SKM-1 (cell line): ENCODE results near the gene RAP1GDS1.
"Not testable (repeated sequence)": the region's sequence is repeated elsewhere in the genome, so short reads cannot be mapped to it uniquely, and the experiment has no call there.

ENCODE experiments used
- DNase-seq: peaks from one replicate; lab custom pipeline; 2025; ENCODE audit not compliant: unreplicated experiment; lab: John Stamatoyannopoulos, UW

Gene RAP1GDS1

GRCh38 chr4:98343626-98344025, 82.4 kb downstream of the RAP1GDS1 start:
- DNase-seq: no peak

GRCh38 chr4:98345838-98346237, 84.7 kb downstream of the RAP1GDS1 start:
- no peak for DNase-seq

GRCh38 chr4:98352396-98352795, 91.2 kb downstream of the RAP1GDS1 start:
- DNase-seq: no peak

- DNase-seq: no peak
Observed at GRCh38 chr4:98352940-98353339, 91.8 kb downstream of the RAP1GDS1 start.

GRCh38 chr4:98358630-98359248, 97.6 kb downstream of the RAP1GDS1 start:
- DNase-seq: no peak

- DNase-seq: no peak
Observed at GRCh38 chr4:98359646-98360045, 98.5 kb downstream of the RAP1GDS1 start.

GRCh38 chr4:98363431-98363830, 102.2 kb downstream of the RAP1GDS1 start:
- no peak for DNase-seq

- not testable (repeated sequence) for DNase-seq
Observed at GRCh38 chr4:98366275-98366674, 105.1 kb downstream of the RAP1GDS1 start.

GRCh38 chr4:98368000-98368399, 106.8 kb downstream of the RAP1GDS1 start:
- DNase-seq: not testable (repeated sequence)

- no peak for DNase-seq
Observed at GRCh38 chr4:98369322-98369721, 108.1 kb downstream of the RAP1GDS1 start.

GRCh38 chr4:98374643-98375042, 113.5 kb downstream of the RAP1GDS1 start:
- no peak for DNase-seq

GRCh38 chr4:98377559-98377958, 116.4 kb downstream of the RAP1GDS1 start:
- no peak for DNase-seq

GRCh38 chr4:98381306-98381705, 120.1 kb downstream of the RAP1GDS1 start:
- DNase-seq: no peak

- no peak for DNase-seq
Observed at GRCh38 chr4:98383431-98384106, 122.4 kb downstream of the RAP1GDS1 start.

- DNase-seq: no peak
Observed at GRCh38 chr4:98385831-98386230, 124.6 kb downstream of the RAP1GDS1 start.

- no peak for DNase-seq
Observed at GRCh38 chr4:98387345-98388026, 126.3 kb downstream of the RAP1GDS1 start.

GRCh38 chr4:98394134-98394533, 132.9 kb downstream of the RAP1GDS1 start:
- DNase-seq: no peak

GRCh38 chr4:98399915-98400314, 138.7 kb downstream of the RAP1GDS1 start:
- no peak for DNase-seq

- no peak for DNase-seq
Observed at GRCh38 chr4:98406819-98407218, 145.6 kb downstream of the RAP1GDS1 start.

- DNase-seq: no peak
Observed at GRCh38 chr4:98411731-98412130, 150.5 kb downstream of the RAP1GDS1 start.

GRCh38 chr4:98416844-98417243, 155.7 kb downstream of the RAP1GDS1 start:
- no peak for DNase-seq

GRCh38 chr4:98420151-98420550, 159.0 kb downstream of the RAP1GDS1 start:
- not testable (repeated sequence) for DNase-seq
